HG03469 (cell line): ENCODE data around the gene NUP98.
"Not testable (repeated sequence)": the region's sequence is repeated elsewhere in the genome, so short reads cannot be mapped to it uniquely, and the experiment has no call there.

Source experiments
- ATAC-seq: cut with Tn5 transposase; IDR thresholded peaks from one replicate; pipeline ENCODE4 v1.9.1; 2021; ENCODE audit warnings: mild to moderate bottlenecking, moderate library complexity, moderate number of reproducible peaks; ENCODE audit not compliant: unreplicated experiment

Gene NUP98

DNA sequence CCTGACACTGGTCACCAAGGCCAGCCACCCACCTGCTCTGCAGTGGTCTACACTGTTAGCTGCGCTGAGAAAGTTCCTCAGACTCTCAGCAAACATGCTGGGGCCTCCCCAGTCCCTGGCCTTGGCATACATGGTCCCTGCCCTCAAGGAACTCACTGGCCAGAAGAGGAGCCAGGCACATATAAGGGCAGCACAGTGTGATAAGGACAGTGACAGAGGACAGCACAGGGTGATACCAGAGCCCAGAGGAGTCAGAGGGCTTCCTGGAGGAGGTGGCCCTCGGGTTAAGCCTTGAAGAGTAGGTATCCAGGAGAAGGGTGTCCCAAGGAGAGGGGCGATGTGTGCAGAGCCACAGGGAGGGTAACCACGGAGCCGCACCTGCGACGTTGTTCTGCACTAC lies 151.8 kb downstream of the NUP98 start:
- ATAC-seq, result no peak

DNA sequence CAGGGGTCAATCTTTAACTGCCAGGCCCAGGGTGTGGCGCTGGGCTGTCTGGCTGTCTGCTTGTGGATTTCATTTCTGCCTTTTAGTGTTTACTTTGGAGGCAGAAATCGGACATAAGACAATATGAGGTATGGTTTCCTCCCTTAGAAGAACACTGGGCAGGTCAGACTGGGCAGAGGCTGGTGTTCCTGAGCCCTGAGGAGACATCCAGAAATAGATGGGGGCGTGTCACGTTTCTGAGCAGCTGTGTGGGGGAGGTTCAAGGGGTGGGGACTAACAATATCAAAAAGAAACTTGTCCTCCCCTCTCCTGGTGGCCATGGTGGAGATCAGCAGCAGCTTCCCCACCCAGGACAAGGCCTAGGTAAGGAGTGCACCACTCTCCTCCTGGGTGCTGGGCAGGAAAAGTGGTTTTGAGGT lies 152.5 kb downstream of the NUP98 start, which contains the start of gene ART1:
Gene ART1, plus strand, starts transcription at position 312 of the 419 bp plus-strand sequence. CDS start 14,086 bp downstream, outside the sequence.
- no peak for ATAC-seq

DNA sequence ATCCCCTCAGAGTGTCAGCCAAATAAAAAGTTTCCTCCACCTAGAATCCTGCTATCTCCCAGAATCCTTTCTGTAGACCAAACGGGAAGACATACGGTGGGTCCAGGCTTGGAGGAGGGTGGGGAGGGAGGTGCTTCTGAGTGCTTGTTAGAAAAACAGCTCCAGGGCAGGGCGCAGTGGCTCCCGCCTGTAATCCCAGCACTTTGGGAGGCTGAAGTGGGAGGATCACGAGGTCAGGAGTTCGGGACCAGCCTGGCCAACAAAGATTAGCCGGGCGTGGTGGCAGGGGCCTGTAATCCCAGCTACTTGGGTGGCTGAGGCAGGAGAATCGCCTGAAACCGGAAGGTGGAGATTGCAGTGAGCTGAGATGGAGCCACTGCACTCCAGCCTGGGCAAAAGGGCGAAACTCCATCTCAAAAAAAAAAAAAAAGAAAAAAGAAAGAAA lies 154.2 kb downstream of the NUP98 start:
- not testable (repeated sequence) for ATAC-seq

DNA sequence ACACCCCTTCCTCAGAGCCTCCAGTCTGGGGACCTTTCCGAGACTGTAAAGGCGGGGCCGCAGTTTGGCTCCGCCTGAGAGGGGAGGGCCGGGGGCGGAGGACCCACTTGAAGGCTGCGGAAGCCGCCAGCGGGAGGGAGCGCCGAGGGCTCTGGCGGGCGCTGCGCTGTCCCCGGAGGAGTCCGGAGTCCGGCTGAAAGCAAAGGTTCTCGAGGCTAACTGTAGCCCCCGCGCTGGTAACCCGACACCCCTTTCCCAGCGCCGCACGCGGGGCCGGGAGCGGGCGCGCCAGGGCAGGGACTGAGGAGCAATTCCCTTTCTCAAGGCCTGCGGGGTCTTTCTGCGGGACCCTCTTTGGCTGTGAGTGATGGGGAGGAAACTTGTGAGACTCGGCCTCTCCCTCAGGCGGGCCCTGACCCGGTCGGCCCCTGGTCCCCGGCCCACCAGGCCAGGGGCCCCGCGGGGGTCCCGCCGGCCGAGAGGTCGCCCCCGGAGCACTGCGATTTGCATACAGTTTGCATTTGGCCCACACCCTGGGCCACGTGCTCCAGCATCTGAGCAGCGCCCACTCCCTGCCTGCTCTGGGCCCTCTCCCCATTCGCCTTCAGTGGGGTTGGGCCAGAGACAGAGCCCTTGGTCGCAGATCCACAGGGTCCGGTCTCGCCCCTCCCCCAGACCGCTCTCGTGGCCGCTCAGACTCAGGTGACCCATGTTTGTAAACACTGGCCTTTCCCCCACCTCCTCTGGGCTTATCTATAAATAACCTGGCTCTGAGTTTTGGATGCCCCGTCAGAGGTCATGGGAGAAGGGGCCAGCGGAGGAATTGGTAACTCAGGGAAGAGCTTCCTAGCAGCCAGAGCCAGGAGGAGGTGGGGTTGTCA lies 155.0 kb downstream of the NUP98 start:
- ATAC-seq, result no peak

DNA sequence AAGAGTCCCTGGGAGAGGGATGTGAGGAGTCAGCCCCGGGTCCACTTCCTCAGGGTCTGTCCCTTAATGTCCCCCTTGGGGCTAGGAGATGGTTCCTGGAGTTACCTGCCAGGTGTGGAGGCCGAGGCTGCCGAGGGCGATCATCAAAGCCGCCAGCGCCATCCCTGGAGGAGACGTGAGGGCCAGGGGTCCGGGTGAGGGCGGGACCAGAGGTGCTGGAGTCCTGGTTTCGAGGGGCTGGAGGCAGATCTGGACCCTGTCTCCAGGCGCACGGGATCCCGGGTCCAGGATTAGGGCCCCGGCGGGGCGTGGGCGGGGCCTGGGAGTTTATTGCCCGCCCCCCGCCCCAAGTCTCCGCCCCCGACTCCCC lies 155.7 kb downstream of the NUP98 start, which contains the start of gene ART5:
Gene ART5, minus strand, starts transcription at position 292 of the 370 bp plus-strand sequence. Its CDS starts 130 bp downstream, at position 162.
- no peak for ATAC-seq

DNA sequence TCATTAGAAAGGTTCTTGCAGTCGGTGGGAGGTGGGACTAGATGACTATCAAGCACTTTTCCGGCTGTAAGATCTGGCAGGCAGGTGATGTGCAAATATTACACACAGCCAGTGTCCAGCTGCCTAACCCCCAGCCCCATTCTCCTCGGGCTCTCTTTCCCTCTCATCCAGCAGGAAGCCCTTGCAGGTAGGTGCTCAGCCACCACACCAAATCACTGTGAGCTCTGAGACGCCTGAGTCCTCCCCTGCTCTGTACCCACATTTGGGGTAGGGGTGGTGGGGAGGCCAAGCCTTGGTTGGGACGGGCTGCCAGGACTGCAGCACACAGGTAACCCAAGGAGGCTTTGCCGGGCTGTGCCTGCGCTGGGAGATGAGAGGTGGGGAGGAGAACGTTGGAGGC lies 156.2 kb downstream of the NUP98 start:
- no peak for ATAC-seq

DNA sequence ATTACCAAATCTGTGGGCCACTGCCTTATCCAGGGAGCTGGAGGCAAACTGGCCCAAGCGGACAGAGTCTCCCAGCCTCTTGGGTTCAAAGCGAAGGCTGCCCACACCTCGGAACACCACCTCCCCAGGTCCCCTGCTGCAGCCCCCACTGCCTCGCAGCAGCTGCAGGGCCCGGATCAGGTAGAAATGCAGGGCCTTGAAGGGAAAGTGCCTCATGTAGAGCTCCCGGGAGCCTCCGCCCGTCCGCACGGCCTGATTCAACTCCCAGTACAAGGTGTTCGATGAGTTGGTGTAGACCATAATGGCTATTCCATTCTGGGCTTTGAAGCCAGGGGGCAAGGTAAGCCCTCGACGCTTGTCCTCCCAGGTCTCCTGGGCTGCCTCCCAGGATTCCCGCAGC lies 157.5 kb downstream of the NUP98 start:
- no peak for ATAC-seq

DNA sequence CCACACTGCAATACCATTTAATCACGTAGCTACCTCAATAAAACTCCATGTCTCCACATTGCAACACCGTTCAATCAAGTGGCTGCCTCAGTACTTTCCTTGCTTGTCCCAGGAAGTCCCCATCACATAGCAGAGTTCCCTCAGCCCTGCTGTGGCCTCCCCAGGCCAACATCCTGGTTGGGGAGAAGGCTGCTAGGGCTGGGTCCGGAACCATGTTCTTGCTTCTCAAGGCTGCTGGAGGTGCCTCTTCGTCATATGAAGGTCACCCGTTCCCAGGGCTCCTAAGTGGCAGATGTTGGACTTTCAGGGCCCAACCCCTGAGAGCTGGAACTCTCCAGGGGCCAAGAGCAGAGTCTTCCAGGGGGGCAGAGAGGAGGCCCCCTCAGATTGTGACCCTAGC lies 158.8 kb downstream of the NUP98 start:
- ATAC-seq, result no peak

DNA sequence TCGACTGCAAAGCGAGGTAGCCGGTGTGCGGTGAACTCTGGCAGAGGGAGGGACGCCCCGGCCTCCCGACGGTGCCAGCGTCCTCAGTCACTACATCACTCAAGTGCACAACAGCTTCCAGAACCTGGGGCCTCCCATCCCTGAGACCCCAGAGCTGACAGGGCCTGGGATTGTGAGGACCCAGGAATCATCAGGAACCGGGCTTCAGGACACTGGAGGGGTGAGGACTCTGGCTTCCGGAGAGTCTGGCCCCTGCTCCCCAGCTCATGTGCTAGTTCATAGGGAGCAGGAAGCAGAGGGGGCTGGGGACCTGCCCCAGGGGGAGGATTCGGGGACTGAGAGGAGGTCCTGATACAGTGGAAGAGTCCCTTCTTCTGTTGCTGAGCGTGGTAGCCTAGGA lies 160.2 kb downstream of the NUP98 start:
- ATAC-seq, result no peak

DNA sequence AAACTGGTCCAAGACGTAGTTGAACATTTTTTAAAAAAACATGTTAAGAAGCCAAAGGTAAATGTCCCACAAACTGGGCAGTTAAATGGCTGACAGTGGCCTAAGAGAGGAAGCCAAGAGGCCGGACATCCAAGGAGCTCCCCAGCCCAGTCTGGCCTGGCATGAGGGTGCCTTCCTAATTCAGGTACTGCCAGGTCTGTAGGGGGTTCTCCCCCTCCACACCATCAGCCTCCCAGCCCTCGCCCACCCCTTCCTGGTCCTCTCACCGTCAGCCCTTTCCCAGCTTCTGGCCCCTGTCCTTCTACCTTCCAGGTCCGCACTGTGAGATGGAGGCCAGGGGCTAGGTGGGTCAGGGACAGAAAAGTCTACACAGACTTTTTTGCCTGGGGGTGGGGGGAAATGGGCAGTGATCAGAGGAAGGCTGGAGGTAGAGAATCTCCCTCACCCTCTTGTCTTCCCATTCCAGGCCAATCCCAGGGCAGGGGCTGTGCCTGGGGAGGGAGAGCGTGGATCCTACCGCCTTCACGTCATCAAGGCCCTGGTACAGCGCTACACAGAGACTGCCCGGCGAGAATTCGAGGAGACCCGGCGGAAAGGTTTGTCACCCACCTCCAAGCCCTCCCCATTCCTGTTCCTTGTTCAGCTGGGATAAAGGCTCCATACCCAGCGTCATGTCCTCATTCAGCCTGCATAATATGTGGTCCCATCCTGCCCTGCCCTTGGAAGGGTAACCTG lies 161.5 kb downstream of the NUP98 start:
- no peak for ATAC-seq

DNA sequence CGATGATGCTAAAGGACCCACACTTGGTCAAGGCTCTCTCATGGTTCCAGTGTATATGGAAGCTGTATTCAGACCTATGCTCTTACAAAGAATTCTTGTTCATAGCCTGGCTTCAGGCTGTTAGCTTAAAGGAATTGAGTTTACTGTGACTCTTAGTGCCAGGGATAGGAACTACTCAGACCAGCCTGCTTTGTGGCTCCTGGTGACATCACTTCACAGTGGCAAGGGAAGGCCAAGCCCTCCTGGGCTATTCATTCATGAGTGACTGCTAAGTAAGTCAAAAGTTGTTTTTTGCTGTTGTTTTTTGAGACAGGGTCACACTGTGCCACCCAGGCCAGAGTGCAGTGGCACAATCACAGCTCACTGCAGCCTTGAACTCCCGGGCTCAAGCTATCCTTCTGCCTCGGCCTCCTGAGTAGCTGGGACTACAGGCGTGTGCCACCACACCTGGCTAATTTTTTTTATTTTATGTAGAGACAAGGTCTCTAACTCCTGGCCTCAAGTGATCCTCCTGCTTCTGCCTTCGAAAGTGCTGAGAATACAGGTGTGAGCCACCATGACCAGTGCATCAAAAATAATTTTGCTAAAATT lies 165.2 kb downstream of the NUP98 start:
- no peak for ATAC-seq

DNA sequence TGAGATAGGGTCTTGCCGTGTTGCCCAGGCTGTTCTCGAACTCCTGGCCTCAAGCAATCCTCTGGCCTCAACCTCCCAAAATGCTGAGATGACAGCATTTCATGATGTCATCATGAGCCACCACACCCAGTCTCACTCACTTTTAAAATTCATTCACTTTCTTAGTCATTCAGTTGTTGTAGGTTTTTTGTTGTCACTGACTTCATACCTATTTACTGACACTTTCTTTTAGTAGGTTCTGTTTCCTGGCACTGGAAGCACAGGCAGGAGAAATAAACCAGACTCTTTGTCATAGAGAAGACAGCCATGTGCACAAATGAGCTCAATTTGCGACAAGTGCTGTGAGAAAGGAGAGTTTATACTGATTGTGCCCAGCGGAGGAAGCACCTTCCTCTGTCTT lies 166.0 kb downstream of the NUP98 start:
- no peak for ATAC-seq

DNA sequence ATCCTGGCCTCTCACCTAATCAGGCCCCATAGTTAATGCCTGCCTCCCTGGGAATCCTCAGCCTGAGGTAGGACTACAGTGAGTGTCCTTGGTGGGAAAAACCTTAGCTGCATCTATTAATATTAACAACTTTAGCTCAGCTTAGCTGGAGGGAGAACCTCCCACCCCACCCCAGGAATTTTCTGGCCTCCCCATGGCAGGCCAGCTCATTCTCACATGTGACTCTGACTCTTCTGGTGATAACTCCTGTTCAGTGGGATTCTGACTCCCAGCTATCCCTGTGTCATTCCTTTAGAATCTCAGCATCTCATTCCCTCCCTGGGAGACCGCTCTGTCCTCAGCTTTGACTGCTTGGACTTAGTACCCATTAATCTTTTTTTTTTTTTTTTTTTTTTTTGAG lies 170.1 kb downstream of the NUP98 start:
- ATAC-seq, result no peak

DNA sequence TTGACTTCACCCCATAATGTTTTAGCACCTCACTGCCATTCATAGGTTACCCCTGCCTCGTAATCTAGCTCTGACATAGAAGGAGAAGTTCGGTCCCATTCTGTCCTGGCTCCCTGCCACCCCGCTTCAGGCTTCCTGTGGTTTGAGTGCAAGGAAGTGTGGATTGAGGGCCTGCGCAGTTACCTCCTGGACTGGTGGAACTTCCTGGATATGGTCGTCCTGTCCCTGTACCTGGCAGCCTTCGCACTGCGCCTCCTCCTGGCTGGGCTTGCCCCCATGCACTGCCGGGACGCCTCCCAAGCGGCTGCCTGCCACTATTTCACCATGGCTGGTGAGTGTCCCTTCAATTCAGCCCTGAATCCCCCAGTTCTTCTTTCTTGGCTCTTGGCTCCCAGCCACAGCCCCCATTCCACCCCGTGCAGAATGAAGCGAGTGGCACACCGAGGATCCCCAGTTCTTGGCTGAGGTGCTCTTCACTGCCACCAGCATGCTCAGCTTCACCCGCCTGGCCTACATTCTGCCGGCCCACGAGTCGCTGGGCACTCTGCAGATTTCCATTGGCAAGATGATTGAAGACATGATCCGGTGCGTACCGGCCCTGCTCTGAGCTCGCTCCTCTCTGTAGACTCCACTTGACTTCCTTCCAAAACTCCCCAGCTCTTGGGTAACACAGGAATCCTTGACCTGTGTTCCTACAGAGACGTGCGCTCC lies 170.9 kb downstream of the NUP98 start:
- no peak for ATAC-seq
